ENCODE data around the gene PAK2.
"Not testable (repeated sequence)": the region's sequence is repeated elsewhere in the genome, so short reads cannot be mapped to it uniquely, and the experiment has no call there.

The PAK2 gene

GRCh38 chr3:196782511-196782910 is 42.9 kb downstream of the PAK2 start:
- DNase-seq (ENCODE audit: low read depth in 2 of 2): no peak

- DNase-seq (ENCODE audit: low read depth in 2 of 2): no peak
These were observed 48.9 kb downstream of the PAK2 start for GRCh38 chr3:196788528-196788927.

GRCh38 chr3:196789885-196790359 is 50.3 kb downstream of the PAK2 start:
- DNase-seq (ENCODE audit: low read depth in 2 of 2): no peak

- no peak for DNase-seq (ENCODE audit: low read depth in 2 of 2)
These were observed 51.0 kb downstream of the PAK2 start for GRCh38 chr3:196790636-196791035.

- DNase-seq (ENCODE audit: low read depth in 2 of 2): no peak
These were observed 53.1 kb downstream of the PAK2 start for GRCh38 chr3:196792771-196793170.

GRCh38 chr3:196793246-196793645 is 53.6 kb downstream of the PAK2 start:
- DNase-seq (ENCODE audit: low read depth in 2 of 2): no peak

- DNase-seq (ENCODE audit: low read depth in 2 of 2): no peak
These were observed 54.8 kb downstream of the PAK2 start for GRCh38 chr3:196794467-196794866.

- DNase-seq (ENCODE audit: low read depth in 2 of 2): no peak
These were observed 56.7 kb downstream of the PAK2 start for GRCh38 chr3:196796317-196796716.

GRCh38 chr3:196800742-196801434 is 61.2 kb downstream of the PAK2 start:
- no peak for DNase-seq (ENCODE audit: low read depth in 2 of 2)

- DNase-seq (ENCODE audit: low read depth in 2 of 2): no peak
These were observed 64.3 kb downstream of the PAK2 start for GRCh38 chr3:196803891-196804468.

- no peak for DNase-seq (ENCODE audit: low read depth in 2 of 2)
These were observed 65.1 kb downstream of the PAK2 start for GRCh38 chr3:196804773-196805172.

- no peak for DNase-seq (ENCODE audit: low read depth in 2 of 2)
These were observed 71.4 kb downstream of the PAK2 start for GRCh38 chr3:196810963-196811581.

GRCh38 chr3:196812853-196813252 is 73.2 kb downstream of the PAK2 start:
- no peak for DNase-seq (ENCODE audit: low read depth in 2 of 2)

- DNase-seq (ENCODE audit: low read depth in 2 of 2): no peak
These were observed 74.2 kb downstream of the PAK2 start for GRCh38 chr3:196813903-196814302.

- DNase-seq (ENCODE audit: low read depth in 2 of 2): no peak
These were observed 82.2 kb downstream of the PAK2 start for GRCh38 chr3:196821806-196822355.

GRCh38 chr3:196829651-196830050 is 90.0 kb downstream of the PAK2 start:
- DNase-seq (ENCODE audit: low read depth in 2 of 2): not testable (repeated sequence)

GRCh38 chr3:196835086-196835485 is 95.4 kb downstream of the PAK2 start:
- no peak for DNase-seq (ENCODE audit: low read depth in 2 of 2)

- DNase-seq (ENCODE audit: low read depth in 2 of 2): not testable (repeated sequence)
These were observed 97.0 kb downstream of the PAK2 start for GRCh38 chr3:196836626-196837025.

- peak; percentile 41 to 45 for DNase-seq (ENCODE audit: low read depth in 2 of 2)
These were observed 98.3 kb downstream of the PAK2 start for GRCh38 chr3:196837819-196838420.

- DNase-seq (ENCODE audit: low read depth in 2 of 2): not testable (repeated sequence)
These were observed 99.7 kb downstream of the PAK2 start for GRCh38 chr3:196839351-196839750.

- DNase-seq (ENCODE audit: low read depth in 2 of 2): no peak
These were observed 103.1 kb downstream of the PAK2 start for GRCh38 chr3:196842567-196843434.

Measured in activated CD8-positive, alpha-beta memory T cell treated with anti-CD3 and anti-CD28 coated beads for 4 hours (primary cell).